ENCODE measurements around the gene SUN3. TPM values are rescaled to one million over a fixed set of nuclear protein-coding genes. Genes with fewer than 3 reads are reported as not detected.

The SUN3 gene
- total and polyA plus RNA-seq, 7 donors, result 0.01 to 0.54 TPM; not detected in 5

- Histone ChIP-seq H3K4me3 (no peak overlapping the region), H3K27me3 (ENCODE audit: insufficient read depth in 3 of 3, low read length in 2 of 3) (no peaks in the 10 kb centered on the region), H3K4me1 (no peaks in the 10 kb centered on the region), H3K27ac (no peak overlapping the region), H3K9me3 (peaks cover 4% of the 10 kb centered on the region), H3K36me3 (ENCODE audit: insufficient read depth in 1 of 2, low read depth in 1 of 2) (no peaks in the 10 kb centered on the region)
- intact Hi-C loops (cut with DNase I), result no loop called here
- ATAC-seq (no peak), DNase-seq (no peak)
- 57 to 63% (median 62%) methylated on average over 1 of the region's 1 CpG for WGBS, 3 donors
- no peak for TF ChIP-seq CTCF (IDR thresholded peaks at IDR 0.05)
Observed at GRCh38 chr7:48063985-48064384, 35.1 kb upstream of the SUN3 start.

GRCh38 chr7:48059706-48060105 is 30.8 kb upstream of the SUN3 start:
- WGBS, 3 donors, result 81 to 87% (median 86%) methylated on average over 5 of the region's 5 CpGs
- intact Hi-C loops (cut with DNase I), result no loop called here

GRCh38 chr7:48058990-48059389 is 30.1 kb upstream of the SUN3 start:
- 61 to 81% (median 75%) methylated on average over 2 of the region's 2 CpGs for WGBS, 3 donors
- H3K27ac ChIP-seq, result no peak overlapping the region
- intact Hi-C loops (cut with DNase I), result no loop called here
- H3K4me3 ChIP-seq, result no peak overlapping the region
- peaks cover 8% of the 10 kb centered on the region for H3K9me3 ChIP-seq
- TF ChIP-seq CTCF (IDR thresholded peaks at IDR 0.05), result no peak
- ATAC-seq (no peak), DNase-seq (no peak)
- H3K36me3 ChIP-seq (ENCODE audit: insufficient read depth in 1 of 2, low read depth in 1 of 2), result no peaks in the 10 kb centered on the region
- H3K27me3 ChIP-seq (ENCODE audit: insufficient read depth in 3 of 3, low read length in 2 of 3), result no peaks in the 10 kb centered on the region
- H3K4me1 ChIP-seq, result no peaks in the 10 kb centered on the region

More at GRCh38 chr7:48059706-48060105, 30.8 kb upstream of the SUN3 start:
- ATAC-seq (no peak), DNase-seq (no peak)
- Histone ChIP-seq H3K36me3 (ENCODE audit: insufficient read depth in 1 of 2, low read depth in 1 of 2) (no peaks in the 10 kb centered on the region), H3K4me3 (no peak overlapping the region), H3K27ac (no peak overlapping the region), H3K27me3 (ENCODE audit: insufficient read depth in 3 of 3, low read length in 2 of 3) (no peaks in the 10 kb centered on the region), H3K4me1 (no peaks in the 10 kb centered on the region), H3K9me3 (peaks cover 12% of the 10 kb centered on the region)
- TF ChIP-seq CTCF (IDR thresholded peaks at IDR 0.05), result no peak

- Histone ChIP-seq H3K4me1 (no peaks in the 10 kb centered on the region), H3K9me3 (peaks cover 8% of the 10 kb centered on the region), H3K36me3 (ENCODE audit: insufficient read depth in 1 of 2, low read depth in 1 of 2) (no peaks in the 10 kb centered on the region), H3K27me3 (ENCODE audit: insufficient read depth in 3 of 3, low read length in 2 of 3) (no peaks in the 10 kb centered on the region), H3K4me3 (no peak overlapping the region), H3K27ac (no peak overlapping the region)
- intact Hi-C loops (cut with DNase I), result no loop called here
- no peak for TF ChIP-seq CTCF (IDR thresholded peaks at IDR 0.05)
- WGBS, 3 donors, result 81 to 88% (median 88%) methylated on average over 2 of the region's 2 CpGs
- no peak for ATAC-seq
- DNase-seq, result no peak
Observed at GRCh38 chr7:48053736-48054135, 24.8 kb upstream of the SUN3 start.

GRCh38 chr7:48052748-48053147 is 23.8 kb upstream of the SUN3 start:
- no peak for TF ChIP-seq CTCF (IDR thresholded peaks at IDR 0.05)
- Histone ChIP-seq H3K27ac (no peak overlapping the region), H3K9me3 (peaks cover 8% of the 10 kb centered on the region), H3K4me1 (no peaks in the 10 kb centered on the region), H3K27me3 (ENCODE audit: insufficient read depth in 3 of 3, low read length in 2 of 3) (no peaks in the 10 kb centered on the region), H3K36me3 (ENCODE audit: insufficient read depth in 1 of 2, low read depth in 1 of 2) (no peaks in the 10 kb centered on the region), H3K4me3 (no peak overlapping the region)
- intact Hi-C loops (cut with DNase I), result no loop called here
- ATAC-seq (no peak), DNase-seq (no peak)
- 72 to 79% (median 78%) methylated on average over 8 of the region's 8 CpGs for WGBS, 3 donors

Measured in psoas muscle (tissue), 8 donors.